Thyroid gland (tissue), 4 donors: ENCODE results near the gene CFAP206.

Source experiments
- CTCF ChIP-seq, 6 experiments: fragments of 200-600 bp in 3 of 6; fragments of 450-650 bp in 3 of 6; sonication (generic) in 3 of 6; IDR thresholded peaks; one replicate each; pipeline ENCODE4 v1.5.1; 2016 to 2019; ENCODE audit warnings: antibody characterized with exemption in 6 of 6, mild to moderate bottlenecking in 2 of 6, inconsistent platforms in 1 of 6, moderate library complexity in 1 of 6
- POLR2A ChIP-seq, 2 donors: fragments of 450-650 bp; IDR thresholded peaks; one replicate each; pipeline ENCODE4 v1.6.1; 2017; ENCODE audit warnings: antibody characterized with exemption in 2 of 2, mild to moderate bottlenecking in 2 of 2, moderate library complexity in 1 of 2

GRCh38 chr6:87465051-87465450, 57.3 kb downstream of the CFAP206 start:
- TF ChIP-seq CTCF (IDR thresholded peaks at IDR 0.05) (no peak), POLR2A (IDR thresholded peaks at IDR 0.05) (no peak)
